Measurements from ENCODE around the gene HAUS7. TPM values are rescaled to one million over a fixed set of nuclear protein-coding genes. Genes with fewer than 3 reads are reported as not detected.

HAUS7 gene
- total RNA-seq, 4 donors from 2014 or later: 5.1 to 34.4 (median 27.1) TPM

DNA sequence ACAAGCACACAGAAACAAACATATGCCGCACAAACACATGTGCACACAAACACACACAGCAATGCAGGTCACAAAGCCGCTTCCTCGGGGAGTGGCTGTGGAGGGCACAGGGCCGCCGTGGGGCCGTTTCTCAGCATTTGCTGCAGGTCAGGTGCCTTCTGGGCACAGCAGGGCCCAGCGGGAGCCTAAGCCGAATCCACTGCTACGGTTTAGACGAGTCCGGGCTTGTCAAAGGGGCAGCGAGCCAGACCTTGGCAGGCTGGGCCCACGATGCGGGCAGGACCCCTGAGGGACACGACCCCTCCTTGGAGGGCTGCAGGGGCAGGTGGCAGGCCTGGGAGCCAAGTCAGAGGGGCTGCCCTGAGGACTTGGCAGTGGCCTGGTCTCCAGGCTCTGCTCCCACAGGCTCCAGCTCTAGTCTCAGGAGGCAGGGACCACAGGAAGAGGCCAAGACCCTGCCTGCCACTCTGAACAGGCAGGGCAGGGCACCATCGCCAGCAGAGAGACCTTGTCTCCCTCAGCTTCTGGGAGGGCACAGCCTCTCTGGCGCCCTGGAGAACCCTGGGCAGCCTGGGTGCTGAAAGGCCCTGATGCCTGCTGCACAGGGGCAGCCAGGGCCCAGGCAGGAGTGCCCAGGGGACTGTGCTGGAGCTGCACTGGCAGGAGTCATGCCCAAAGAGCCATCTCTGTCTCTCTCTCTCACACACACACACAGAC, 41.6 kb upstream of the HAUS7 start:
- Histone ChIP-seq H3K4me3 (no peak overlapping the region), H3K9me3 (no peaks in the 10 kb centered on the region), H3K27ac (no peak overlapping the region), H3K36me3 (no peaks in the 10 kb centered on the region), H3K27me3 (no peaks in the 10 kb centered on the region), H3K4me1 (no peaks in the 10 kb centered on the region)
- TF ChIP-seq POLR2A (IDR thresholded peaks at IDR 0.05) (no peak), CTCF (IDR thresholded peaks at IDR 0.05) (no peak)
- DNase-seq: no peak
- intact Hi-C loops (cut with DNase I; ENCODE audit: low total_unique reads): no loop called here

GRCh38 chrX:153510383-153510782, 40.0 kb upstream of the HAUS7 start:
- TF ChIP-seq CTCF (IDR thresholded peaks at IDR 0.05) (no peak), POLR2A (IDR thresholded peaks at IDR 0.05) (no peak)
- H3K4me1 ChIP-seq: no peaks in the 10 kb centered on the region
- DNase-seq: no peak
- no peak overlapping the region for H3K27ac ChIP-seq
- intact Hi-C loops (cut with DNase I; ENCODE audit: low total_unique reads): no loop called here
- no peak overlapping the region for H3K4me3 ChIP-seq
- no peaks in the 10 kb centered on the region for H3K27me3 ChIP-seq
- H3K36me3 ChIP-seq: no peaks in the 10 kb centered on the region
- H3K9me3 ChIP-seq: no peaks in the 10 kb centered on the region

GRCh38 chrX:153509592-153509991, 39.2 kb upstream of the HAUS7 start:
- Histone ChIP-seq H3K27ac (no peak overlapping the region), H3K4me3 (no peak overlapping the region), H3K4me1 (no peaks in the 10 kb centered on the region), H3K36me3 (no peaks in the 10 kb centered on the region), H3K27me3 (no peaks in the 10 kb centered on the region), H3K9me3 (no peaks in the 10 kb centered on the region)
- intact Hi-C loops (cut with DNase I; ENCODE audit: low total_unique reads): no loop called here
- DNase-seq: no peak
- TF ChIP-seq POLR2A (IDR thresholded peaks at IDR 0.05): no peak
- TF ChIP-seq CTCF (IDR thresholded peaks at IDR 0.05): no peak

DNA sequence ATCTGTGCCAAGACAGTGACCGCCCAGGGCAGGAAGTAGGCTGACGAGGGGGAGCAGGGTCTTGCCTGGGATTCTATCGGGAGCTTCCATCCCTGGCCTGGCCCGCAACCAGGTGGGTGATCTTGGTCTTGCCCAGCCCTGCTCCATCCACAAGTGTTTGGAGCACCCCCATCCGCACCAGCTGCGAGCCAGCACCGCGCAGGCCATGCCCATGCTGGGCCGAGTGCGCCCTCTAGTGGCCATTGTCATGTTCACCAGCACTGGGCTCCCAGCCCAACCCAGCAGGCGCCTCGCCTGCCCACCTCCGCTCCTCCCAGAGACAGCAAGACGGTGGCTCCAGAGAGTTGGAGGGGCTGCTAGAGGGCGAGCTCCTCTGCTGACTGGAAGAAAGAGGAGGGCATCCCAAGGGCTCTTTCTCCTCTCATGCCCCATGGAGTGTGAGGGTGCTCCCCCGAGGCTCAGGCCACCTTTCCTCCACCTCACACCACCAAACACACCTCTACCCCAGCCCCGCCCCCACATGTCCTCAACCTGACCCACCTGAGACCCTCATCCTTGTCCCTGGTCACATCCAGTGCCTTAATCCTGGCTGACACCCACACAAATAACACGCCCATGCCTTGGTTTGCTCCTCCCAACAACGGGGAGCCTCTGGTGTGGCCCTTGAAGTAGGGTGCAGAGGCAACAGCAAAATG, 37.3 kb upstream of the HAUS7 start:
- peak; percentile 72 to 86 (median 78) for TF ChIP-seq CTCF (IDR thresholded peaks at IDR 0.05)
- TF ChIP-seq POLR2A (IDR thresholded peaks at IDR 0.05): peak in 1 of 2 donors; percentile 16
- Histone ChIP-seq H3K36me3 (no peaks in the 10 kb centered on the region), H3K27me3 (no peaks in the 10 kb centered on the region), H3K27ac (no peak overlapping the region), H3K9me3 (no peaks in the 10 kb centered on the region), H3K4me3 (no peak overlapping the region), H3K4me1 (no peaks in the 10 kb centered on the region)
- intact Hi-C loops (cut with DNase I; ENCODE audit: low total_unique reads): no loop called here
- DNase-seq: peak; percentile 76 to 83

- no peaks in the 10 kb centered on the region for H3K9me3 ChIP-seq
- H3K36me3 ChIP-seq: no peaks in the 10 kb centered on the region
- DNase-seq: no peak
- intact Hi-C loops (cut with DNase I; ENCODE audit: low total_unique reads): no loop called here
- TF ChIP-seq CTCF (IDR thresholded peaks at IDR 0.05) (no peak), POLR2A (IDR thresholded peaks at IDR 0.05) (no peak)
- no peak overlapping the region for H3K4me3 ChIP-seq
- no peaks in the 10 kb centered on the region for H3K27me3 ChIP-seq
- no peaks in the 10 kb centered on the region for H3K4me1 ChIP-seq
- H3K27ac ChIP-seq: no peak overlapping the region
These were observed 35.0 kb upstream of the HAUS7 start for GRCh38 chrX:153505361-153505760.

All from uterus (tissue), 4 donors.